ENCODE data around the gene PHEX. TPM values are rescaled to one million over a fixed set of nuclear protein-coding genes. Genes with fewer than 3 reads are reported as not detected.

PHEX gene
- total RNA-seq, 2 donors from 2014 or later: 0.93 to 1.5 TPM

GRCh38 chrX:22150371-22150770 lies 118.2 kb downstream of the PHEX start:
- no peak overlapping the region for H3K27ac Mint-ChIP-seq
- ATAC-seq (no peak), DNase-seq (ENCODE audit: low spot score in 2 of 2) (no peak)
- no peaks in the 10 kb centered on the region for H3K36me3 Mint-ChIP-seq
- no peaks in the 10 kb centered on the region for H3K9me3 Mint-ChIP-seq

- Mint-ChIP-seq H3K36me3 (no peaks in the 10 kb centered on the region), H3K27ac (no peak overlapping the region), H3K9me3 (no peaks in the 10 kb centered on the region)
- DNase-seq (ENCODE audit: low spot score in 2 of 2): no peak
- no peak for ATAC-seq
Measured at GRCh38 chrX:22155126-22155525, 123.0 kb downstream of the PHEX start.

GRCh38 chrX:22159071-22159470 lies 126.9 kb downstream of the PHEX start:
- ATAC-seq (no peak), DNase-seq (ENCODE audit: low spot score in 2 of 2) (no peak)
- Mint-ChIP-seq H3K9me3 (no peaks in the 10 kb centered on the region), H3K36me3 (no peaks in the 10 kb centered on the region), H3K27ac (no peak overlapping the region)

- no peak for ATAC-seq
- Mint-ChIP-seq H3K27ac (no peak overlapping the region), H3K9me3 (no peaks in the 10 kb centered on the region), H3K36me3 (no peaks in the 10 kb centered on the region)
- DNase-seq (ENCODE audit: low spot score in 2 of 2): no peak
Measured at GRCh38 chrX:22163326-22163725, 131.2 kb downstream of the PHEX start.

GRCh38 chrX:22164770-22165388 lies 132.8 kb downstream of the PHEX start:
- DNase-seq (ENCODE audit: low spot score in 2 of 2): no peak
- Mint-ChIP-seq H3K9me3 (no peaks in the 10 kb centered on the region), H3K27ac (no peak overlapping the region), H3K36me3 (no peaks in the 10 kb centered on the region)
- no peak for ATAC-seq

- no peak for DNase-seq (ENCODE audit: low spot score in 2 of 2)
- Mint-ChIP-seq H3K36me3 (no peaks in the 10 kb centered on the region), H3K27ac (no peak overlapping the region), H3K9me3 (no peaks in the 10 kb centered on the region)
- no peak for ATAC-seq
Measured at GRCh38 chrX:22165732-22166457, 133.8 kb downstream of the PHEX start.

GRCh38 chrX:22171287-22172060 lies 139.3 kb downstream of the PHEX start:
- no peak for DNase-seq (ENCODE audit: low spot score in 2 of 2)
- no peak overlapping the region for H3K27ac Mint-ChIP-seq
- no peaks in the 10 kb centered on the region for H3K36me3 Mint-ChIP-seq
- no peaks in the 10 kb centered on the region for H3K9me3 Mint-ChIP-seq
- no peak for ATAC-seq

- ATAC-seq: no peak
- Mint-ChIP-seq H3K9me3 (no peaks in the 10 kb centered on the region), H3K27ac (no peak overlapping the region), H3K36me3 (no peaks in the 10 kb centered on the region)
- no peak for DNase-seq (ENCODE audit: low spot score in 2 of 2)
Measured at GRCh38 chrX:22173966-22174365, 141.8 kb downstream of the PHEX start.

- no peak overlapping the region for H3K27ac Mint-ChIP-seq
- H3K36me3 Mint-ChIP-seq: peaks cover 0 to 5% of the 10 kb centered on the region in 2 donors
- DNase-seq (ENCODE audit: low spot score in 2 of 2): no peak
- ATAC-seq: peak in 1 of 2 donors; percentile 64
- H3K9me3 Mint-ChIP-seq: peaks cover 0 to 5% of the 10 kb centered on the region in 2 donors
Measured at GRCh38 chrX:22177950-22178515, 145.9 kb downstream of the PHEX start.

- DNase-seq (ENCODE audit: low spot score in 2 of 2): no peak
- H3K36me3 Mint-ChIP-seq: peaks cover 0 to 5% of the 10 kb centered on the region in 2 donors
- H3K27ac Mint-ChIP-seq: no peak overlapping the region
- peaks cover 0 to 5% of the 10 kb centered on the region in 2 donors for H3K9me3 Mint-ChIP-seq
- ATAC-seq: no peak
Measured at GRCh38 chrX:22184096-22184495, 152.0 kb downstream of the PHEX start.

GRCh38 chrX:22186165-22186564 lies 154.0 kb downstream of the PHEX start:
- ATAC-seq (no peak), DNase-seq (ENCODE audit: low spot score in 2 of 2) (no peak)
- peaks cover 0 to under 1% of the 10 kb centered on the region in 2 donors for H3K36me3 Mint-ChIP-seq
- H3K27ac Mint-ChIP-seq: no peak overlapping the region
- no peaks in the 10 kb centered on the region for H3K9me3 Mint-ChIP-seq

- Mint-ChIP-seq H3K9me3 (no peaks in the 10 kb centered on the region), H3K27ac (peak overlapping the region in 1 of 2 donors; percentile 55), H3K36me3 (peaks cover 0 to 4% of the 10 kb centered on the region in 2 donors)
- DNase-seq (ENCODE audit: low spot score in 2 of 2) (peak; percentile 42 to 51), ATAC-seq (peak; percentile 54 to 68)
Measured at GRCh38 chrX:22192419-22193060, 160.4 kb downstream of the PHEX start.

- Mint-ChIP-seq H3K27ac (no peak overlapping the region), H3K36me3 (peaks cover 0 to 4% of the 10 kb centered on the region in 2 donors), H3K9me3 (no peaks in the 10 kb centered on the region)
- no peak for DNase-seq (ENCODE audit: low spot score in 2 of 2)
- no peak for ATAC-seq
Measured at GRCh38 chrX:22193851-22194659, 161.9 kb downstream of the PHEX start.

GRCh38 chrX:22194660-22194945 lies 162.5 kb downstream of the PHEX start:
- no peak for DNase-seq (ENCODE audit: low spot score in 2 of 2)
- Mint-ChIP-seq H3K36me3 (peaks cover 0 to 4% of the 10 kb centered on the region in 2 donors), H3K27ac (no peak overlapping the region), H3K9me3 (no peaks in the 10 kb centered on the region)
- ATAC-seq: no peak

GRCh38 chrX:22196149-22196548 lies 164.0 kb downstream of the PHEX start:
- no peak overlapping the region for H3K27ac Mint-ChIP-seq
- no peak for ATAC-seq
- no peaks in the 10 kb centered on the region for H3K9me3 Mint-ChIP-seq
- DNase-seq (ENCODE audit: low spot score in 2 of 2): no peak
- H3K36me3 Mint-ChIP-seq: peaks cover 0 to 4% of the 10 kb centered on the region in 2 donors

GRCh38 chrX:22202251-22202650 lies 170.1 kb downstream of the PHEX start:
- H3K36me3 Mint-ChIP-seq: no peaks in the 10 kb centered on the region
- H3K9me3 Mint-ChIP-seq: no peaks in the 10 kb centered on the region
- no peak overlapping the region for H3K27ac Mint-ChIP-seq
- DNase-seq (ENCODE audit: low spot score in 2 of 2): no peak
- ATAC-seq: no peak
